ENCODE results near the gene TSPYL1. TPM values are rescaled to one million over a fixed set of nuclear protein-coding genes. Genes with fewer than 3 reads are reported as not detected.

TSPYL1 gene
- total RNA-seq, 1 experiment from 2014 or later, result 68.6 TPM

DNA sequence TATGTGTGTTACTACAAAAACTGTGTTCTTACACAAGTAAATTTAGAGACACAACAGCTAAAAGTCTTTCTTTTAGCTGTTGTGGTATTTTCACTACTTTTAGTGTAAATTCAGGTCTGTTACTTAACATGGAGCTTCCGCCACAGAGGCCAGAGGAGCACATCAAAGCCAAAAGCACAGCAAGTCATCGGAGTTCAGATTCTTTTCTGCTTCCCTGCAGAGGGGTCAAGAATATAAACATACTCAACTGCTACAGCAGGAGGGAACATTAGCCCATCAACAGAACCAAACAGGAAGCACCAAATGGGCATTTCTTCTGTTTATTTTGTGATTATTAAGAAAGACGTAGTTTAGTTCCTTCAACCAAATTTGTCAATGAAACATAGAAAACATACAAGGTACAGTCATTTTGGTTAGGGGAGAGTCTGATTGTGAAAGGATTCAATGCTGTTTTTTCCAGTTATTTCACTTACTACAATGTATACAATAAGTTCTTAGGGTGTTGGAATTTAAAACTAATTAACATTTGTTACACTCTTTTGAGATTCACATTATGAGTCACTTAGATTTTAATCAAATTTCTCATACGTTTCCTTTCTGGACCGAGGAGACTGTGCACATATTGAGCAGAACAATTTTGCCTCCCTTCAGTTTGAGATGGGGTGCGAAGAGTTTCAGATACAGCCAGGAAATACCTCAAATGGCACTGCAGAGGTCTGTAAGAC, 48.2 kb upstream of the TSPYL1 start:
- peaks cover 9% of the 10 kb centered on the region for H3K9me3 Mint-ChIP-seq
- H3K27me3 Mint-ChIP-seq (ENCODE audit: low read depth), result no peaks in the 10 kb centered on the region
- TF ChIP-seq FOXK1 (CRISPR knock-in tag; IDR thresholded peaks at IDR 0.05) (peak; percentile 66; the same call in 1 of the 2 replicates), TEAD1 (CRISPR knock-in tag; IDR thresholded peaks at IDR 0.05) (peak; percentile 87; the same call in 1 of the 2 replicates), ESRRA (CRISPR knock-in tag; IDR thresholded peaks at IDR 0.05; ENCODE audit: borderline replicate concordance) (no peak), CBFB (CRISPR knock-in tag; IDR thresholded peaks at IDR 0.05; ENCODE audit: low read depth) (no peak), GABPB1 (CRISPR knock-in tag; IDR thresholded peaks at IDR 0.05) (no peak), ELF4 (CRISPR knock-in tag; IDR thresholded peaks at IDR 0.05; ENCODE audit: low read depth) (no peak), ETV6 (CRISPR knock-in tag; IDR thresholded peaks at IDR 0.05) (peak; percentile 55; the same call in 1 of the 2 replicates)
- TF ChIP-seq, protein P1, sequence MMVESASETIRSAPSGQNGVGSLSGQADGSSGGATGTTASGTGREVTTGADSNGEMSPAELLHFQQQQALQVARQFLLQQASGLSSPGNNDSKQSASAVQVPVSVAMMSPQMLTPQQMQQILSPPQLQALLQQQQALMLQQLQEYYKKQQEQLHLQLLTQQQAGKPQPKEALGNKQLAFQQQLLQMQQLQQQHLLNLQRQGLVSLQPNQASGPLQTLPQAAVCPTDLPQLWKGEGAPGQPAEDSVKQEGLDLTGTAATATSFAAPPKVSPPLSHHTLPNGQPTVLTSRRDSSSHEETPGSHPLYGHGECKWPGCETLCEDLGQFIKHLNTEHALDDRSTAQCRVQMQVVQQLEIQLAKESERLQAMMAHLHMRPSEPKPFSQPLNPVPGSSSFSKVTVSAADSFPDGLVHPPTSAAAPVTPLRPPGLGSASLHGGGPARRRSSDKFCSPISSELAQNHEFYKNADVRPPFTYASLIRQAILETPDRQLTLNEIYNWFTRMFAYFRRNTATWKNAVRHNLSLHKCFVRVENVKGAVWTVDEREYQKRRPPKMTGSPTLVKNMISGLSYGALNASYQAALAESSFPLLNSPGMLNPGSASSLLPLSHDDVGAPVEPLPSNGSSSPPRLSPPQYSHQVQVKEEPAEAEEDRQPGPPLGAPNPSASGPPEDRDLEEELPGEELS (CRISPR knock-in tag; IDR thresholded peaks at IDR 0.05), result peak; percentile 88; the same call in 1 of the 2 replicates
- TF ChIP-seq, protein P2, sequence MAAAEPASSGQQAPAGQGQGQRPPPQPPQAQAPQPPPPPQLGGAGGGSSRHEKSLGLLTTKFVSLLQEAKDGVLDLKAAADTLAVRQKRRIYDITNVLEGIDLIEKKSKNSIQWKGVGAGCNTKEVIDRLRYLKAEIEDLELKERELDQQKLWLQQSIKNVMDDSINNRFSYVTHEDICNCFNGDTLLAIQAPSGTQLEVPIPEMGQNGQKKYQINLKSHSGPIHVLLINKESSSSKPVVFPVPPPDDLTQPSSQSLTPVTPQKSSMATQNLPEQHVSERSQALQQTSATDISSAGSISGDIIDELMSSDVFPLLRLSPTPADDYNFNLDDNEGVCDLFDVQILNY (CRISPR knock-in tag; IDR thresholded peaks at IDR 0.05), result no peak
- TF ChIP-seq, protein P3, sequence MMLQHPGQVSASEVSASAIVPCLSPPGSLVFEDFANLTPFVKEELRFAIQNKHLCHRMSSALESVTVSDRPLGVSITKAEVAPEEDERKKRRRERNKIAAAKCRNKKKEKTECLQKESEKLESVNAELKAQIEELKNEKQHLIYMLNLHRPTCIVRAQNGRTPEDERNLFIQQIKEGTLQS (CRISPR knock-in tag; conservative IDR thresholded peaks at IDR 0.05), result no peak
- CTCF ChIA-PET, result interaction anchor here (0.5 to 1.4 kb wide), 3 partner anchors 40 to 117 kb away, joined by 3 to 4 read pairs (median 3); no protein-coding TSS in a partner anchor
- H3K4me1 Mint-ChIP-seq, result peaks cover 66% of the 10 kb centered on the region
- DNase-seq (ENCODE audit: low spot score) (no peak), ATAC-seq (peak; percentile 64)
- H3K4me3 Mint-ChIP-seq, result peak overlapping the region; percentile 29
- POLR2A ChIA-PET, result no interaction called here
- peaks cover 8% of the 10 kb centered on the region for H3K36me3 Mint-ChIP-seq
- peak overlapping the region; percentile 90 for H3K27ac Mint-ChIP-seq

DNA sequence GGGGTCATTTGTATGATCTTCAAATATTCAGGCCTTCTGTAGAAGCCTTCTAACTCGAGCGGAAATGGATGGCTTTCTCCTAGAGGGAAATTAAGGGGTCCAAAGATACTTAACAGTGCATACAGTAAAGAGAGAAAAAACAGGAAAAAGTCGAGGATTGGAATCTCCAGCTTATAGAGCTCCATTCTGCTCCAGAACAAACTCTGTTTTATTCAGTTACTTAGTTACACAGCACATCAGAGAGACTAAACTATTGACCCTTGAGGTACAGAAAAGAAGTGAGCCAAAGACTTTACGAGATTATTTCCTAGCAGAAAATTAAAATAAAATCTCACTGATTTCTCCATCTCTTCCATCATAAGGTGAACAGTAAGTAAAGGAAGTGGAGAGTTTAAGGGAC, 47.3 kb upstream of the TSPYL1 start:
- DNase-seq (ENCODE audit: low spot score) (no peak), ATAC-seq (no peak)
- ChIA-PET CTCF (interaction anchor here (1.1 to 1.4 kb wide), 2 partner anchors 39 to 66 kb away, joined by 3 to 4 read pairs; no protein-coding TSS in a partner anchor), POLR2A (no interaction called here)
- H3K9me3 Mint-ChIP-seq, result no peaks in the 10 kb centered on the region
- peaks cover 76% of the 10 kb centered on the region for H3K4me1 Mint-ChIP-seq
- no peaks in the 10 kb centered on the region for H3K27me3 Mint-ChIP-seq (ENCODE audit: low read depth)
- no peak overlapping the region; the same call in none of the 2 replicates for H3K4me3 Mint-ChIP-seq
- H3K36me3 Mint-ChIP-seq, result no peaks in the 10 kb centered on the region; the same call in 1 of the 2 replicates
- peak overlapping the region; percentile 90 for H3K27ac Mint-ChIP-seq
- no peak for TF ChIP-seq RELA (CRISPR knock-in tag; IDR thresholded peaks at IDR 0.05; ENCODE audit: borderline replicate concordance)
- TF ChIP-seq, protein P4, sequence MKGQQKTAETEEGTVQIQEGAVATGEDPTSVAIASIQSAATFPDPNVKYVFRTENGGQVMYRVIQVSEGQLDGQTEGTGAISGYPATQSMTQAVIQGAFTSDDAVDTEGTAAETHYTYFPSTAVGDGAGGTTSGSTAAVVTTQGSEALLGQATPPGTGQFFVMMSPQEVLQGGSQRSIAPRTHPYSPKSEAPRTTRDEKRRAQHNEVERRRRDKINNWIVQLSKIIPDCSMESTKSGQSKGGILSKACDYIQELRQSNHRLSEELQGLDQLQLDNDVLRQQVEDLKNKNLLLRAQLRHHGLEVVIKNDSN (CRISPR knock-in tag; IDR thresholded peaks at IDR 0.05), result no peak
- TF ChIP-seq, protein P5, sequence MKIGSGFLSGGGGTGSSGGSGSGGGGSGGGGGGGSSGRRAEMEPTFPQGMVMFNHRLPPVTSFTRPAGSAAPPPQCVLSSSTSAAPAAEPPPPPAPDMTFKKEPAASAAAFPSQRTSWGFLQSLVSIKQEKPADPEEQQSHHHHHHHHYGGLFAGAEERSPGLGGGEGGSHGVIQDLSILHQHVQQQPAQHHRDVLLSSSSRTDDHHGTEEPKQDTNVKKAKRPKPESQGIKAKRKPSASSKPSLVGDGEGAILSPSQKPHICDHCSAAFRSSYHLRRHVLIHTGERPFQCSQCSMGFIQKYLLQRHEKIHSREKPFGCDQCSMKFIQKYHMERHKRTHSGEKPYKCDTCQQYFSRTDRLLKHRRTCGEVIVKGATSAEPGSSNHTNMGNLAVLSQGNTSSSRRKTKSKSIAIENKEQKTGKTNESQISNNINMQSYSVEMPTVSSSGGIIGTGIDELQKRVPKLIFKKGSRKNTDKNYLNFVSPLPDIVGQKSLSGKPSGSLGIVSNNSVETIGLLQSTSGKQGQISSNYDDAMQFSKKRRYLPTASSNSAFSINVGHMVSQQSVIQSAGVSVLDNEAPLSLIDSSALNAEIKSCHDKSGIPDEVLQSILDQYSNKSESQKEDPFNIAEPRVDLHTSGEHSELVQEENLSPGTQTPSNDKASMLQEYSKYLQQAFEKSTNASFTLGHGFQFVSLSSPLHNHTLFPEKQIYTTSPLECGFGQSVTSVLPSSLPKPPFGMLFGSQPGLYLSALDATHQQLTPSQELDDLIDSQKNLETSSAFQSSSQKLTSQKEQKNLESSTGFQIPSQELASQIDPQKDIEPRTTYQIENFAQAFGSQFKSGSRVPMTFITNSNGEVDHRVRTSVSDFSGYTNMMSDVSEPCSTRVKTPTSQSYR (CRISPR knock-in tag; IDR thresholded peaks at IDR 0.05), result no peak
- no peak for TF ChIP-seq SMAD4 (CRISPR knock-in tag; IDR thresholded peaks at IDR 0.05)
- TF ChIP-seq, protein P6, sequence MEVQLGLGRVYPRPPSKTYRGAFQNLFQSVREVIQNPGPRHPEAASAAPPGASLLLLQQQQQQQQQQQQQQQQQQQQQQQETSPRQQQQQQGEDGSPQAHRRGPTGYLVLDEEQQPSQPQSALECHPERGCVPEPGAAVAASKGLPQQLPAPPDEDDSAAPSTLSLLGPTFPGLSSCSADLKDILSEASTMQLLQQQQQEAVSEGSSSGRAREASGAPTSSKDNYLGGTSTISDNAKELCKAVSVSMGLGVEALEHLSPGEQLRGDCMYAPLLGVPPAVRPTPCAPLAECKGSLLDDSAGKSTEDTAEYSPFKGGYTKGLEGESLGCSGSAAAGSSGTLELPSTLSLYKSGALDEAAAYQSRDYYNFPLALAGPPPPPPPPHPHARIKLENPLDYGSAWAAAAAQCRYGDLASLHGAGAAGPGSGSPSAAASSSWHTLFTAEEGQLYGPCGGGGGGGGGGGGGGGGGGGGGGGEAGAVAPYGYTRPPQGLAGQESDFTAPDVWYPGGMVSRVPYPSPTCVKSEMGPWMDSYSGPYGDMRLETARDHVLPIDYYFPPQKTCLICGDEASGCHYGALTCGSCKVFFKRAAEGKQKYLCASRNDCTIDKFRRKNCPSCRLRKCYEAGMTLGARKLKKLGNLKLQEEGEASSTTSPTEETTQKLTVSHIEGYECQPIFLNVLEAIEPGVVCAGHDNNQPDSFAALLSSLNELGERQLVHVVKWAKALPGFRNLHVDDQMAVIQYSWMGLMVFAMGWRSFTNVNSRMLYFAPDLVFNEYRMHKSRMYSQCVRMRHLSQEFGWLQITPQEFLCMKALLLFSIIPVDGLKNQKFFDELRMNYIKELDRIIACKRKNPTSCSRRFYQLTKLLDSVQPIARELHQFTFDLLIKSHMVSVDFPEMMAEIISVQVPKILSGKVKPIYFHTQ (CRISPR knock-in tag; IDR thresholded peaks at IDR 0.05), result no peak
- TF ChIP-seq, protein P7, sequence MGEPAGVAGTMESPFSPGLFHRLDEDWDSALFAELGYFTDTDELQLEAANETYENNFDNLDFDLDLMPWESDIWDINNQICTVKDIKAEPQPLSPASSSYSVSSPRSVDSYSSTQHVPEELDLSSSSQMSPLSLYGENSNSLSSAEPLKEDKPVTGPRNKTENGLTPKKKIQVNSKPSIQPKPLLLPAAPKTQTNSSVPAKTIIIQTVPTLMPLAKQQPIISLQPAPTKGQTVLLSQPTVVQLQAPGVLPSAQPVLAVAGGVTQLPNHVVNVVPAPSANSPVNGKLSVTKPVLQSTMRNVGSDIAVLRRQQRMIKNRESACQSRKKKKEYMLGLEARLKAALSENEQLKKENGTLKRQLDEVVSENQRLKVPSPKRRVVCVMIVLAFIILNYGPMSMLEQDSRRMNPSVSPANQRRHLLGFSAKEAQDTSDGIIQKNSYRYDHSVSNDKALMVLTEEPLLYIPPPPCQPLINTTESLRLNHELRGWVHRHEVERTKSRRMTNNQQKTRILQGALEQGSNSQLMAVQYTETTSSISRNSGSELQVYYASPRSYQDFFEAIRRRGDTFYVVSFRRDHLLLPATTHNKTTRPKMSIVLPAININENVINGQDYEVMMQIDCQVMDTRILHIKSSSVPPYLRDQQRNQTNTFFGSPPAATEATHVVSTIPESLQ (CRISPR knock-in tag; IDR thresholded peaks at IDR 0.05), result no peak
- TF ChIP-seq CREB1 (CRISPR knock-in tag; IDR thresholded peaks at IDR 0.05), result no peak
- no peak for TF ChIP-seq ZNF671 (CRISPR knock-in tag; IDR thresholded peaks at IDR 0.05)
- TF ChIP-seq, protein P8, sequence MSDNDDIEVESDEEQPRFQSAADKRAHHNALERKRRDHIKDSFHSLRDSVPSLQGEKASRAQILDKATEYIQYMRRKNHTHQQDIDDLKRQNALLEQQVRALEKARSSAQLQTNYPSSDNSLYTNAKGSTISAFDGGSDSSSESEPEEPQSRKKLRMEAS (CRISPR knock-in tag; IDR thresholded peaks at IDR 0.05), result no peak
- TF ChIP-seq FOXJ3 (CRISPR knock-in tag; IDR thresholded peaks at IDR 0.05; ENCODE audit: borderline replicate concordance), result no peak
- TF ChIP-seq, protein P9, sequence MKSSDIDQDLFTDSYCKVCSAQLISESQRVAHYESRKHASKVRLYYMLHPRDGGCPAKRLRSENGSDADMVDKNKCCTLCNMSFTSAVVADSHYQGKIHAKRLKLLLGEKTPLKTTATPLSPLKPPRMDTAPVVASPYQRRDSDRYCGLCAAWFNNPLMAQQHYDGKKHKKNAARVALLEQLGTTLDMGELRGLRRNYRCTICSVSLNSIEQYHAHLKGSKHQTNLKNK (CRISPR knock-in tag; IDR thresholded peaks at IDR 0.05), result no peak
- no peak for TF ChIP-seq ZNF232 (CRISPR knock-in tag; IDR thresholded peaks at IDR 0.05)
